SU-DHL-6 (cell line): ENCODE measurements around the gene ZNF780B.

Experiments
- EZH2phosphoT487 ChIP-seq: fragments of 200-600 bp; sonication (generic), shearing (Covaris generic); conservative IDR thresholded peaks from 2 replicates; pipeline ENCODE4 v1.6.1; 2018; ENCODE audit warnings: mild to moderate bottlenecking, antibody characterized with exemption, low read length, moderate library complexity, mixed read lengths
- TF ChIP-seq, protein P1 (sequence below): fragments of 200-600 bp; sonication (generic); IDR thresholded peaks from one replicate; pipeline ENCODE4 v1.5.1; 2017; ENCODE audit warnings: antibody characterized with exemption, mild to moderate bottlenecking, low read length, moderate library complexity; ENCODE audit not compliant: insufficient read depth, poor library complexity, severe bottlenecking

DNA sequence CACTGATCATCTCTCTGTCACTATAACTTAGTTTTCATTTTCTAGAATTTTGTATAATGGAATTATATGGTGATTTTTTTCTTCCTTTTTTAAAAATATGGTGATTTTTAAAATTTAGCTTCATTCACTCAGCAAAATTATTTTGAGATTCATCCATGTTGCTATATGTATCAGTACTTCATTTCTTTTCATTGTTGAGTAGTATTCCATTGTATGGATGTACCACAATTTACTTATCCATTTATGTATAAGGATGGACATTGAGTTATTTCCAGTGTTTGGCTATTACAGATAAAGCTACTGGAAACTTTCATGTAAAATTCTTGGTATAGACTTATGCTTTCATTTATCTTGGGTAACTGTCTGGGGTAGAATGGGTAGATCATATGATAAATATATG lies 46.4 kb downstream of the ZNF780B start:
- TF ChIP-seq, protein P1, sequence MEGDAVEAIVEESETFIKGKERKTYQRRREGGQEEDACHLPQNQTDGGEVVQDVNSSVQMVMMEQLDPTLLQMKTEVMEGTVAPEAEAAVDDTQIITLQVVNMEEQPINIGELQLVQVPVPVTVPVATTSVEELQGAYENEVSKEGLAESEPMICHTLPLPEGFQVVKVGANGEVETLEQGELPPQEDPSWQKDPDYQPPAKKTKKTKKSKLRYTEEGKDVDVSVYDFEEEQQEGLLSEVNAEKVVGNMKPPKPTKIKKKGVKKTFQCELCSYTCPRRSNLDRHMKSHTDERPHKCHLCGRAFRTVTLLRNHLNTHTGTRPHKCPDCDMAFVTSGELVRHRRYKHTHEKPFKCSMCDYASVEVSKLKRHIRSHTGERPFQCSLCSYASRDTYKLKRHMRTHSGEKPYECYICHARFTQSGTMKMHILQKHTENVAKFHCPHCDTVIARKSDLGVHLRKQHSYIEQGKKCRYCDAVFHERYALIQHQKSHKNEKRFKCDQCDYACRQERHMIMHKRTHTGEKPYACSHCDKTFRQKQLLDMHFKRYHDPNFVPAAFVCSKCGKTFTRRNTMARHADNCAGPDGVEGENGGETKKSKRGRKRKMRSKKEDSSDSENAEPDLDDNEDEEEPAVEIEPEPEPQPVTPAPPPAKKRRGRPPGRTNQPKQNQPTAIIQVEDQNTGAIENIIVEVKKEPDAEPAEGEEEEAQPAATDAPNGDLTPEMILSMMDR, result no peak
- no peak for TF ChIP-seq EZH2phosphoT487
